Astrocyte (in vitro differentiated cells and primary cell): ENCODE measurements around the gene TLL2. TPM values are rescaled to one million over a fixed set of nuclear protein-coding genes. Genes with fewer than 3 reads are reported as not detected.

Experiments
- DNase-seq: peaks from one replicate; pipeline ENCODE4 v3.0.0-alpha.2; 2010; ENCODE audit warnings: low read depth
- FAIRE-seq: peaks from 2 replicates; lab custom pipeline; 2011; peaks lifted over from hg19 to GRCh38; lab: Jason Lieb, UNC
- H2AFZ ChIP-seq: 2 replicates; pipeline ENCODE4 v1.6.0; 2012; ENCODE audit warnings: low read depth, low read length, inconsistent platforms
- H3K27ac ChIP-seq: 2 replicates; pipeline ENCODE4 v1.5.1; 2011; ENCODE audit warnings: low read depth, low read length, inconsistent platforms
- H3K27me3 ChIP-seq: 2 replicates; pipeline ENCODE4 v1.6.0; 2011; ENCODE audit warnings: low read length, inconsistent platforms; ENCODE audit not compliant: insufficient read depth
- H3K36me3 ChIP-seq: 2 replicates; pipeline ENCODE4 v1.5.1; 2011; ENCODE audit warnings: low read length, inconsistent platforms; ENCODE audit not compliant: insufficient read depth
- H3K4me1 ChIP-seq: 2 replicates; pipeline ENCODE4 v1.5.1; 2011; ENCODE audit warnings: low read length, inconsistent platforms; ENCODE audit not compliant: insufficient read depth
- H3K4me2 ChIP-seq: 2 replicates; pipeline ENCODE4 v1.6.0; 2012; ENCODE audit warnings: low read length, inconsistent platforms
- H3K4me3 ChIP-seq: 2 replicates; pipeline ENCODE4 v1.5.1; 2011; ENCODE audit warnings: low read depth, mild to moderate bottlenecking, low read length, inconsistent platforms; ENCODE audit not compliant: insufficient read depth
- H3K79me2 ChIP-seq: 2 replicates; pipeline ENCODE4 v1.6.0; 2012; ENCODE audit warnings: mild to moderate bottlenecking, low read length, inconsistent platforms; ENCODE audit not compliant: insufficient read depth
- H3K9ac ChIP-seq: 2 replicates; pipeline ENCODE4 v1.6.0; 2012; ENCODE audit warnings: mild to moderate bottlenecking, low read length, inconsistent platforms
- H3K9me3 ChIP-seq: 2 replicates; pipeline ENCODE4 v1.5.1; 2012; ENCODE audit warnings: low read depth, mild to moderate bottlenecking, low read length, inconsistent platforms; ENCODE audit not compliant: insufficient read depth
- H4K20me1 ChIP-seq: 2 replicates; pipeline ENCODE4 v1.6.0; 2012; ENCODE audit warnings: low read length, inconsistent platforms; ENCODE audit not compliant: insufficient read depth
- H3K27ac Mint-ChIP-seq: one replicate; pipeline ENCODE4 v1.8.0; 2021; ENCODE audit warnings: mild to moderate bottlenecking, mixed read lengths; ENCODE audit not compliant: unreplicated experiment
- H3K27me3 Mint-ChIP-seq: one replicate; pipeline ENCODE4 v1.8.0; 2021; ENCODE audit warnings: low read depth, mixed read lengths; ENCODE audit not compliant: unreplicated experiment
- H3K36me3 Mint-ChIP-seq: one replicate; pipeline ENCODE4 v1.8.0; 2021; ENCODE audit warnings: low read depth, mixed read lengths; ENCODE audit not compliant: unreplicated experiment
- H3K4me1 Mint-ChIP-seq: one replicate; pipeline ENCODE4 v1.8.0; 2021; ENCODE audit warnings: low read depth, mixed read lengths; ENCODE audit not compliant: unreplicated experiment
- H3K4me3 Mint-ChIP-seq: one replicate; pipeline ENCODE4 v1.8.0; 2021; ENCODE audit warnings: mild to moderate bottlenecking, moderate library complexity, mixed read lengths; ENCODE audit not compliant: unreplicated experiment
- H3K9me3 Mint-ChIP-seq: one replicate; pipeline ENCODE4 v1.8.0; 2021; ENCODE audit warnings: mild to moderate bottlenecking, mixed read lengths; ENCODE audit not compliant: unreplicated experiment
- EZH2 ChIP-seq: IDR thresholded peaks from 2 replicates; pipeline ENCODE4 v1.6.1; 2012; ENCODE audit warnings: mild to moderate bottlenecking, low read length, inconsistent platforms; ENCODE audit not compliant: insufficient read depth
- total RNA-seq: library from RNA; stranded (reverse); gene quantifications from 2 replicates; pipeline ENCODE4 v1.2.1, GENCODE V29; 2021
- TF ChIP-seq, protein P1 (sequence below): IDR thresholded peaks from 2 replicates; pipeline ENCODE4 v1.5.1; 2011; ENCODE audit warnings: low read depth, mild to moderate bottlenecking, inconsistent platforms, low read length, moderate library complexity; ENCODE audit not compliant: insufficient read depth

Gene TLL2
- total RNA-seq, 1 donor from 2014 or later: 7.6 TPM

DNA sequence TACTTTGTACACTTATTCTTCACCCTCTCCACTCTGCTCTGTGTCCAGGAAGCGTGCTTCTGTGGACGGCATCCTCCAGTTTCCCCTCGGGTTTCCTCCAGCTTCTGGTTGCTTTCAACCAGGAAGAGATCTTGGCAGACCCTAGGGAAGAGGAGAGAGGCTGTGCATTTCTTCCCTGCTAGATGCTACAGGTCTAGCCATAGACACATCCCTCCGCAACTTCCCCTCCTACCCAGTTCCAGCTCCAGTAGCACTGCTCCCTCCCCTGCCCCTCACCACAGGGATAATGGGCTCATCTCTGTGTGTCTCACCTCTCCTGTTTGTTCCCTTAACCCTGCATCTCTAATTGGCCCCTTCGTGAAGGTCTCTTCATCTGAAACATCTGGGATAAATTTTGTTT is 16.3 kb downstream of the TLL2 start:
- FAIRE-seq (no peak), DNase-seq (no peak)
- Histone ChIP-seq H3K9me3 (no peaks in the 10 kb centered on the region), H3K4me2 (no peak overlapping the region), H3K4me1 (peaks cover 4% of the 10 kb centered on the region), H3K36me3 (no peaks in the 10 kb centered on the region), H3K4me3 (no peak overlapping the region), H2AFZ (no peak overlapping the region), H4K20me1 (no peaks in the 10 kb centered on the region), H3K79me2 (no peaks in the 10 kb centered on the region), H3K27ac (no peak overlapping the region), H3K27me3 (no peaks in the 10 kb centered on the region), H3K9ac (no peak overlapping the region)
- Mint-ChIP-seq H3K4me3 (no peak overlapping the region), H3K4me1 (peaks cover 19% of the 10 kb centered on the region), H3K9me3 (peaks cover 3% of the 10 kb centered on the region), H3K36me3 (peaks cover 11% of the 10 kb centered on the region), H3K27me3 (peaks cover 10% of the 10 kb centered on the region), H3K27ac (peak overlapping the region; percentile 26)
- TF ChIP-seq, protein P1, sequence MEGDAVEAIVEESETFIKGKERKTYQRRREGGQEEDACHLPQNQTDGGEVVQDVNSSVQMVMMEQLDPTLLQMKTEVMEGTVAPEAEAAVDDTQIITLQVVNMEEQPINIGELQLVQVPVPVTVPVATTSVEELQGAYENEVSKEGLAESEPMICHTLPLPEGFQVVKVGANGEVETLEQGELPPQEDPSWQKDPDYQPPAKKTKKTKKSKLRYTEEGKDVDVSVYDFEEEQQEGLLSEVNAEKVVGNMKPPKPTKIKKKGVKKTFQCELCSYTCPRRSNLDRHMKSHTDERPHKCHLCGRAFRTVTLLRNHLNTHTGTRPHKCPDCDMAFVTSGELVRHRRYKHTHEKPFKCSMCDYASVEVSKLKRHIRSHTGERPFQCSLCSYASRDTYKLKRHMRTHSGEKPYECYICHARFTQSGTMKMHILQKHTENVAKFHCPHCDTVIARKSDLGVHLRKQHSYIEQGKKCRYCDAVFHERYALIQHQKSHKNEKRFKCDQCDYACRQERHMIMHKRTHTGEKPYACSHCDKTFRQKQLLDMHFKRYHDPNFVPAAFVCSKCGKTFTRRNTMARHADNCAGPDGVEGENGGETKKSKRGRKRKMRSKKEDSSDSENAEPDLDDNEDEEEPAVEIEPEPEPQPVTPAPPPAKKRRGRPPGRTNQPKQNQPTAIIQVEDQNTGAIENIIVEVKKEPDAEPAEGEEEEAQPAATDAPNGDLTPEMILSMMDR: no peak
- no peak for TF ChIP-seq EZH2

DNA sequence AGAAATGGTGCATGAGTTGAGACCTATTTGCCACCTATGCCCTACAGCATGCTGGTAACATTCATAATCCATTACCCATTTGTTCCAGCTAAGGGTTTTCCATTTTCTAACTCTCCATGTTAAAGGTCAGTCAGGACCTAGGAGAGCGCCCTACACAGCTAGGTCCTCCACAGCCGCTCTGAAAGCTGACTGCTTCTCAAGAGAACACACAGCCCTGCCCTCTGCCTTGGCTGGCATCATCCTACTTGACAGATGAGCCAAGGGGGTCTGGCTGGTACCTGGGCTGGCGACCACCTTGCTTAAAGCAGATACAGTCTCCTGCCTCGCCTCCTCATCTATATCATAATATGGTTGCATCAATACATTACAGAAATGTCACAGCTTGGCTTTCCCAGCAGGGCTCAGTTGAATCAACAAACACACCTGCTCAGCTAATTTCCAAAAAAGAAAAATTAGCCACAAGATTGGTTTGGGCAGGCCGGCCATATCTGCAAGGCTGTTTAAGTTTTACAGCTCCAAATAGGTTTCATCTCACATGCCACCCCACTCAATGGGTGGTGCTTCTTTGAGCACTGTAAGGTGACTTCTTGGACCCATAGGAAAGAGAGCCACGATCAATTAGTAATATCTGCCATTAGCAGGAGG is 17.3 kb downstream of the TLL2 start:
- TF ChIP-seq EZH2: no peak
- TF ChIP-seq, protein P1: no peak
- no peaks in the 10 kb centered on the region for H3K79me2 ChIP-seq
- H3K36me3 Mint-ChIP-seq: peaks cover 9% of the 10 kb centered on the region
- H3K27ac ChIP-seq: no peak overlapping the region
- no peaks in the 10 kb centered on the region for H4K20me1 ChIP-seq
- peaks cover 13% of the 10 kb centered on the region for H3K27me3 Mint-ChIP-seq
- no peaks in the 10 kb centered on the region for H3K36me3 ChIP-seq
- no peak overlapping the region for H3K27ac Mint-ChIP-seq
- peaks cover 9% of the 10 kb centered on the region for H3K4me1 Mint-ChIP-seq
- no peak overlapping the region for H3K4me3 ChIP-seq
- no peaks in the 10 kb centered on the region for H3K27me3 ChIP-seq
- H3K4me1 ChIP-seq: no peaks in the 10 kb centered on the region
- H3K9ac ChIP-seq: no peak overlapping the region
- no peak overlapping the region for H2AFZ ChIP-seq
- H3K9me3 ChIP-seq: no peaks in the 10 kb centered on the region
- no peak for DNase-seq
- peaks cover 3% of the 10 kb centered on the region for H3K9me3 Mint-ChIP-seq
- H3K4me3 Mint-ChIP-seq: no peak overlapping the region
- no peak for FAIRE-seq
- H3K4me2 ChIP-seq: no peak overlapping the region

DNA sequence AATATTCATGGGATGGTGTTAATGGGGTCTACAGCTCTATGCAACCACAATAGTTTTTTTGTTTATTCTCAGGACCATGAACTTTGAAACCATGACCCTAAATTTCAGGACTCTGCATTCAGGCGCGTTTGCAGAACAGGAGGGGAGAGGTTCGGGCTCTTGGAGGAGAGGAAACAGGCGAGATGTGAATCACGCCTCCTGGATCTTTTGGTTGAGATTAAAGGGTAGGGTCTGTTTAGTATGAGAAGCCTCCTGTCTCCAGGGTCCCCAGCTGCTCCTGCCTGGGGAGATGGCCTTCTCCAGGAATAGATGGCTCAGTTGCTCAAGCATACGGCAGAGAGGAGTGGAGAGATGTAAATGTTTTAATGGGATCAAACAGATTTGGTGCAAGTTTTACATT is 18.2 kb downstream of the TLL2 start:
- H3K36me3 ChIP-seq: no peaks in the 10 kb centered on the region
- H4K20me1 ChIP-seq: no peaks in the 10 kb centered on the region
- H3K27me3 ChIP-seq: no peaks in the 10 kb centered on the region
- no peak overlapping the region for H2AFZ ChIP-seq
- peaks cover 13% of the 10 kb centered on the region for H3K27me3 Mint-ChIP-seq
- H3K9me3 Mint-ChIP-seq: peaks cover 3% of the 10 kb centered on the region
- H3K4me1 ChIP-seq: no peaks in the 10 kb centered on the region
- H3K4me3 Mint-ChIP-seq: no peak overlapping the region
- H3K27ac ChIP-seq: no peak overlapping the region
- FAIRE-seq: no peak
- H3K79me2 ChIP-seq: no peaks in the 10 kb centered on the region
- no peak overlapping the region for H3K9ac ChIP-seq
- H3K9me3 ChIP-seq: no peaks in the 10 kb centered on the region
- H3K36me3 Mint-ChIP-seq: peaks cover 9% of the 10 kb centered on the region
- no peak overlapping the region for H3K27ac Mint-ChIP-seq
- H3K4me2 ChIP-seq: no peak overlapping the region
- no peak for DNase-seq
- TF ChIP-seq, protein P1: no peak
- no peak for TF ChIP-seq EZH2
- no peak overlapping the region for H3K4me3 ChIP-seq
- peaks cover 7% of the 10 kb centered on the region for H3K4me1 Mint-ChIP-seq
